Caco-2 (cell line): ENCODE results near the gene DYNC2LI1. TPM values are rescaled to one million over a fixed set of nuclear protein-coding genes. Genes with fewer than 3 reads are reported as not detected.
"Not testable (repeated sequence)": the region's sequence is repeated elsewhere in the genome, so short reads cannot be mapped to it uniquely, and the experiment has no call there.

ENCODE experiments used
- BruUV-seq: library from RNA; stranded (reverse); fragments of 400-500 nt; replicated peaks from 2 replicates; lab custom pipeline; 2021; lab: Mats Ljungman, UMichigan
- CTCF ChIA-PET: fragments of 300-600 bp; sonication (Branson Sonifier 250); formaldehyde crosslinking; loops from one replicate; lab custom pipeline; 2022; ENCODE audit warnings: antibody characterized with exemption; lab: Charles Lee
- POLR2A ChIA-PET: fragments of 300-600 bp; sonication (Branson Sonifier 250); formaldehyde crosslinking; loops from one replicate; lab custom pipeline; 2022; ENCODE audit warnings: antibody characterized with exemption; lab: Charles Lee
- DNase-seq, 2 experiments: peaks; one replicate each; pipeline versions ENCODE4 v3.0.0 to v3.0.0-alpha.2; 2020 to 2022
- H3K27me3 ChIP-seq: replicated peaks from 2 replicates; pipeline ENCODE4 v1.6.0; 2011; ENCODE audit warnings: low read length; ENCODE audit not compliant: control insufficient read depth, insufficient read depth
- H3K36me3 ChIP-seq: 2 replicates; pipeline ENCODE4 v1.5.1; 2011; ENCODE audit warnings: low read length; ENCODE audit not compliant: control insufficient read depth, insufficient read depth
- H3K4me1 ChIP-seq: fragments of 250-450 bp; sonication (Bioruptor Pico); 2 replicates; pipeline ENCODE4 v1.5.1; 2020; ENCODE audit warnings: mild to moderate bottlenecking
- H3K4me3 ChIP-seq: 2 replicates; pipeline ENCODE4 v1.5.1; 2011; ENCODE audit warnings: low read depth, mild to moderate bottlenecking, control low read depth, low read length
- H3K9me3 ChIP-seq: fragments of 250-450 bp; sonication (Bioruptor Pico); 2 replicates; pipeline ENCODE4 v1.5.1; 2020; ENCODE audit warnings: mild to moderate bottlenecking, moderate library complexity
- H3K27ac Mint-ChIP-seq: one replicate; pipeline ENCODE4 v1.8.0; 2022; ENCODE audit warnings: mixed read lengths; ENCODE audit not compliant: unreplicated experiment
- H3K27me3 Mint-ChIP-seq: one replicate; pipeline ENCODE4 v1.8.0; 2022; ENCODE audit warnings: mixed read lengths; ENCODE audit not compliant: insufficient read depth, unreplicated experiment
- H3K36me3 Mint-ChIP-seq: one replicate; pipeline ENCODE4 v1.8.0; 2022; ENCODE audit warnings: mild to moderate bottlenecking, mixed read lengths; ENCODE audit not compliant: insufficient read depth, unreplicated experiment
- H3K4me1 Mint-ChIP-seq: one replicate; pipeline ENCODE4 v1.8.0; 2022; ENCODE audit warnings: low read depth, mixed read lengths; ENCODE audit not compliant: unreplicated experiment
- H3K4me3 Mint-ChIP-seq: one replicate; pipeline ENCODE4 v1.8.0; 2022; ENCODE audit warnings: mild to moderate bottlenecking, moderate library complexity, mixed read lengths; ENCODE audit not compliant: unreplicated experiment
- H3K9me3 Mint-ChIP-seq: one replicate; pipeline ENCODE4 v1.8.0; 2022; ENCODE audit warnings: mixed read lengths; ENCODE audit not compliant: unreplicated experiment
- intact Hi-C: fragments of 100-400 bp; cut with micrococcal nuclease; formaldehyde crosslinking; loops from one replicate; pipeline ENCODE4 v1.10.0; 2022; ENCODE audit not compliant: unreplicated experiment
- total RNA-seq: library from RNA; stranded (reverse); gene quantifications from 2 replicates; pipeline ENCODE4 v1.2.3, GENCODE V29; 2022
- TF ChIP-seq, protein P1 (sequence below), 2 experiments: fragments of 200-600 bp in 1 of 2; IDR thresholded peaks; 1 replicate in 1 of 2; 2 replicates in 1 of 2; pipeline versions ENCODE4 v1.5.1 to v1.8.0; 2011 to 2022; ENCODE audit warnings: antibody characterized with exemption in 1 of 2, control low read depth in 1 of 2, inconsistent platforms in 1 of 2, low read depth in 1 of 2, low read length in 1 of 2, mild to moderate bottlenecking in 1 of 2, moderate library complexity in 1 of 2; ENCODE audit not compliant: insufficient read depth in 1 of 2, severe bottlenecking in 1 of 2, unreplicated experiment in 1 of 2

The DYNC2LI1 gene
- total RNA-seq, 1 experiment from 2014 or later, result 8.3 TPM

GRCh38 chr2:43725711-43726246 lies 48.1 kb upstream of the DYNC2LI1 start:
- TF ChIP-seq, protein P1, sequence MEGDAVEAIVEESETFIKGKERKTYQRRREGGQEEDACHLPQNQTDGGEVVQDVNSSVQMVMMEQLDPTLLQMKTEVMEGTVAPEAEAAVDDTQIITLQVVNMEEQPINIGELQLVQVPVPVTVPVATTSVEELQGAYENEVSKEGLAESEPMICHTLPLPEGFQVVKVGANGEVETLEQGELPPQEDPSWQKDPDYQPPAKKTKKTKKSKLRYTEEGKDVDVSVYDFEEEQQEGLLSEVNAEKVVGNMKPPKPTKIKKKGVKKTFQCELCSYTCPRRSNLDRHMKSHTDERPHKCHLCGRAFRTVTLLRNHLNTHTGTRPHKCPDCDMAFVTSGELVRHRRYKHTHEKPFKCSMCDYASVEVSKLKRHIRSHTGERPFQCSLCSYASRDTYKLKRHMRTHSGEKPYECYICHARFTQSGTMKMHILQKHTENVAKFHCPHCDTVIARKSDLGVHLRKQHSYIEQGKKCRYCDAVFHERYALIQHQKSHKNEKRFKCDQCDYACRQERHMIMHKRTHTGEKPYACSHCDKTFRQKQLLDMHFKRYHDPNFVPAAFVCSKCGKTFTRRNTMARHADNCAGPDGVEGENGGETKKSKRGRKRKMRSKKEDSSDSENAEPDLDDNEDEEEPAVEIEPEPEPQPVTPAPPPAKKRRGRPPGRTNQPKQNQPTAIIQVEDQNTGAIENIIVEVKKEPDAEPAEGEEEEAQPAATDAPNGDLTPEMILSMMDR (IDR thresholded peaks at IDR 0.05; ENCODE audit: insufficient read depth in 1 of 2, low read depth in 1 of 2, low read length in 1 of 2, severe bottlenecking in 1 of 2, unreplicated experiment in 1 of 2), result no peak
- Mint-ChIP-seq H3K27me3 (no peaks in the 10 kb centered on the region), H3K4me1 (peaks cover 9% of the 10 kb centered on the region), H3K36me3 (no peaks in the 10 kb centered on the region), H3K4me3 (peak overlapping the region; percentile 71), H3K9me3 (no peaks in the 10 kb centered on the region), H3K27ac (peak overlapping the region; percentile 52)
- no peak for DNase-seq
- ChIA-PET CTCF (interaction anchor here (2.5 kb wide), 1 partner anchor 121 kb away, joined by 6 read pairs; no protein-coding TSS in a partner anchor), POLR2A (no interaction called here)
- Histone ChIP-seq H3K4me1 (peaks cover 21% of the 10 kb centered on the region), H3K4me3 (no peak overlapping the region), H3K9me3 (no peaks in the 10 kb centered on the region), H3K36me3 (no peaks in the 10 kb centered on the region), H3K27me3 (no peaks in the 10 kb centered on the region; the same call in 1 of the 2 replicates)
- intact Hi-C loops, result no loop called here
- BruUV-seq, result no TSS peak

GRCh38 chr2:43726961-43727633 lies 46.7 kb upstream of the DYNC2LI1 start:
- peaks cover 21% of the 10 kb centered on the region for H3K4me1 ChIP-seq
- H3K9me3 Mint-ChIP-seq, H3K36me3 Mint-ChIP-seq, H3K27ac Mint-ChIP-seq, DNase-seq, H3K9me3 ChIP-seq, H3K4me1 Mint-ChIP-seq, CTCF ChIA-PET, intact Hi-C loops, H3K36me3 ChIP-seq, H3K27me3 Mint-ChIP-seq, H3K4me3 Mint-ChIP-seq, POLR2A ChIA-PET, H3K27me3 ChIP-seq, H3K4me3 ChIP-seq, BruUV-seq: not testable (repeated sequence)

DNA sequence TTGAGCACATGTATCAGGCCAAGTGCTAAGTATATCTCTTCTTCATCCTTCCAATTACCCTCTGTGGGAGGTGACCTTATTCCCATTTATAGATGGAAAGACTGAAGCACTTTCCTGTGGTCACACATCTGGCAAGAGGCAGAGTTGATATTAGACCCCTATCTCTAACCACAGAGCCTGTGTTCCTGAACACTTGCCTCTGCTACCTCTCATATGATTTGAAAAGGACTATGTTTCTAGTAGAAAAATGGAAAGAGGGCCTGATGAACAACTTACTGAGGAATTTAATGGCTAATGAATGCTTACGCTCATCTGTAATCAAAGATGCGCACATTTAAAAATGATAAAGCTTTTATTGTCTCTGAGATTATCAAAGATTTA lies 46.2 kb upstream of the DYNC2LI1 start:
- TF ChIP-seq, protein P1 (IDR thresholded peaks at IDR 0.05; ENCODE audit: insufficient read depth in 1 of 2, low read depth in 1 of 2, low read length in 1 of 2, severe bottlenecking in 1 of 2, unreplicated experiment in 1 of 2), result no peak
- no peaks in the 10 kb centered on the region for H3K9me3 Mint-ChIP-seq
- no peak for DNase-seq
- H3K27me3 Mint-ChIP-seq, result no peaks in the 10 kb centered on the region
- H3K36me3 ChIP-seq, result no peaks in the 10 kb centered on the region
- intact Hi-C loops, result no loop called here
- no peak overlapping the region for H3K4me3 ChIP-seq
- H3K4me1 ChIP-seq, result peaks cover 21% of the 10 kb centered on the region
- no peak overlapping the region for H3K4me3 Mint-ChIP-seq
- H3K36me3 Mint-ChIP-seq, result no peaks in the 10 kb centered on the region
- POLR2A ChIA-PET, result no interaction called here
- H3K9me3 ChIP-seq, result no peaks in the 10 kb centered on the region
- H3K27me3 ChIP-seq, result no peaks in the 10 kb centered on the region
- no TSS peak for BruUV-seq
- no peak overlapping the region for H3K27ac Mint-ChIP-seq
- H3K4me1 Mint-ChIP-seq, result peaks cover 9% of the 10 kb centered on the region
- CTCF ChIA-PET, result no interaction called here
